GM06990 (cell line): Measurements from ENCODE around the gene PLXDC2.

Experiments used
- DNase-seq: peaks from one replicate; pipeline ENCODE4 v3.0.0-alpha.2; 2011; ENCODE audit not compliant: insufficient read length; ENCODE audit errors: extremely low read depth
- H3K27me3 ChIP-seq: replicated peaks from 2 replicates; pipeline ENCODE4 v1.6.0; 2011; ENCODE audit warnings: low read length; ENCODE audit not compliant: control insufficient read depth, insufficient read depth
- H3K36me3 ChIP-seq: 2 replicates; pipeline ENCODE4 v1.5.1; 2011; ENCODE audit warnings: low read length; ENCODE audit not compliant: control insufficient read depth, insufficient read depth
- H3K4me3 ChIP-seq: replicated peaks from 2 replicates; pipeline ENCODE4 v1.5.1; 2011; ENCODE audit warnings: low read depth, mild to moderate bottlenecking, control low read depth, low read length
- CTCF ChIP-seq: IDR thresholded peaks from 2 replicates; pipeline ENCODE4 v1.5.1; 2011; ENCODE audit warnings: low read length, control low read depth, mild to moderate bottlenecking, inconsistent platforms; ENCODE audit not compliant: insufficient read depth, poor library complexity, severe bottlenecking

Gene PLXDC2

GRCh38 chr10:19937989-19938388, 121.8 kb downstream of the PLXDC2 start:
- Histone ChIP-seq H3K36me3 (no peaks in the 10 kb centered on the region), H3K27me3 (no peaks in the 10 kb centered on the region), H3K4me3 (no peak overlapping the region)
- DNase-seq: no peak
- TF ChIP-seq CTCF: no peak

GRCh38 chr10:19941206-19941880, 125.1 kb downstream of the PLXDC2 start:
- Histone ChIP-seq H3K4me3 (no peak overlapping the region), H3K27me3 (no peaks in the 10 kb centered on the region), H3K36me3 (no peaks in the 10 kb centered on the region)
- TF ChIP-seq CTCF: no peak
- DNase-seq: no peak

- Histone ChIP-seq H3K27me3 (no peaks in the 10 kb centered on the region), H3K36me3 (no peaks in the 10 kb centered on the region), H3K4me3 (no peak overlapping the region)
- TF ChIP-seq CTCF: no peak
- no peak for DNase-seq
Measured at GRCh38 chr10:19944911-19945663, 128.9 kb downstream of the PLXDC2 start.

- no peaks in the 10 kb centered on the region for H3K36me3 ChIP-seq
- no peaks in the 10 kb centered on the region for H3K27me3 ChIP-seq
- no peak overlapping the region for H3K4me3 ChIP-seq
- TF ChIP-seq CTCF: no peak
- no peak for DNase-seq
Measured at GRCh38 chr10:19946245-19946644, 130.0 kb downstream of the PLXDC2 start.

GRCh38 chr10:19946791-19947190, 130.6 kb downstream of the PLXDC2 start:
- no peak overlapping the region for H3K4me3 ChIP-seq
- no peaks in the 10 kb centered on the region for H3K27me3 ChIP-seq
- H3K36me3 ChIP-seq: no peaks in the 10 kb centered on the region
- peak; percentile 3 for DNase-seq
- no peak for TF ChIP-seq CTCF
